Neural progenitor cell (in vitro differentiated cells): Measurements from ENCODE around the gene PTGER1. TPM values are rescaled to one million over a fixed set of nuclear protein-coding genes. Genes with fewer than 3 reads are reported as not detected.

Source experiments
- DNase-seq: peaks from one replicate; pipeline ENCODE4 v3.0.0-alpha.2; 2016; ENCODE audit warnings: low spot score
- H2AFZ ChIP-seq: fragments of 200-600 bp; sonication (generic); replicated peaks from 2 replicates; pipeline ENCODE4 v1.6.1; 2016; ENCODE audit warnings: antibody characterized with exemption
- H3F3A ChIP-seq: fragments of 200-600 bp; sonication (generic); 2 replicates; pipeline ENCODE4 v1.6.1; 2016; ENCODE audit warnings: antibody characterized with exemption, low read depth
- H3K27ac ChIP-seq: fragments of 200-600 bp; sonication (generic); 2 replicates; pipeline ENCODE4 v1.5.1; 2016; ENCODE audit warnings: mild to moderate bottlenecking
- H3K27me3 ChIP-seq: fragments of 200-600 bp; sonication (generic); 2 replicates; pipeline ENCODE4 v1.6.1; 2016; ENCODE audit warnings: mild to moderate bottlenecking, moderate library complexity
- H3K36me3 ChIP-seq: fragments of 200-600 bp; sonication (generic); 2 replicates; pipeline ENCODE4 v1.5.1; 2016
- H3K4me1 ChIP-seq: fragments of 200-600 bp; sonication (generic); 2 replicates; pipeline ENCODE4 v1.6.1; 2016; ENCODE audit warnings: mixed run types
- H3K4me2 ChIP-seq: fragments of 200-600 bp; sonication (generic); 2 replicates; pipeline ENCODE4 v1.6.1; 2016
- H3K4me3 ChIP-seq: fragments of 200-600 bp; sonication (generic); 2 replicates; pipeline ENCODE4 v1.5.1; 2016
- H3K79me2 ChIP-seq: fragments of 200-600 bp; sonication (generic); 2 replicates; pipeline ENCODE4 v1.6.1; 2016; ENCODE audit warnings: low read depth
- H3K9ac ChIP-seq: fragments of 200-600 bp; sonication (generic); 2 replicates; pipeline ENCODE4 v1.6.1; 2016
- H3K9me3 ChIP-seq: fragments of 200-600 bp; sonication (generic); 2 replicates; pipeline ENCODE4 v1.5.1; 2016; ENCODE audit warnings: low read depth
- H4K20me1 ChIP-seq: fragments of 200-600 bp; sonication (generic); 2 replicates; pipeline ENCODE4 v1.6.1; 2016; ENCODE audit warnings: low read depth
- H3K27ac Mint-ChIP-seq: 3 replicates; pipeline ENCODE4 v1.8.0; 2021; ENCODE audit warnings: mixed read lengths
- H3K27me3 Mint-ChIP-seq: 2 replicates; pipeline ENCODE4 v1.8.0; 2022; ENCODE audit warnings: low read depth, mild to moderate bottlenecking, inconsistent platforms, moderate library complexity, mixed read lengths; ENCODE audit not compliant: insufficient read depth
- H3K36me3 Mint-ChIP-seq: 3 replicates; pipeline ENCODE4 v1.8.0; 2021; ENCODE audit warnings: mixed read lengths
- H3K4me1 Mint-ChIP-seq: 3 replicates; pipeline ENCODE4 v1.8.0; 2021; ENCODE audit warnings: mixed read lengths
- H3K4me3 Mint-ChIP-seq: 3 replicates; pipeline ENCODE4 v1.8.0; 2021; ENCODE audit warnings: mild to moderate bottlenecking, moderate library complexity, mixed read lengths
- H3K9me3 Mint-ChIP-seq: 3 replicates; pipeline ENCODE4 v1.8.0; 2020; ENCODE audit warnings: mixed read lengths
- EZH2 ChIP-seq: fragments of 200-600 bp; sonication (generic); IDR thresholded peaks from 2 replicates; pipeline ENCODE4 v1.6.1; 2017; ENCODE audit warnings: antibody characterized with exemption, mild to moderate bottlenecking, moderate library complexity
- EZH2phosphoT487 ChIP-seq: fragments of 200-600 bp; sonication (generic); IDR thresholded peaks from 2 replicates; pipeline ENCODE4 v1.6.1; 2017; ENCODE audit warnings: antibody characterized with exemption
- total RNA-seq: library from RNA; depleted of rRNA; stranded (reverse); fragments of >200 nt; gene quantifications from 2 replicates; pipeline ENCODE4 v1.2.3, GENCODE V29; 2015; ENCODE audit warnings: low replicate concordance
- TF ChIP-seq, protein P1 (sequence below): fragments of 200-600 bp; sonication (generic); IDR thresholded peaks from 2 replicates; pipeline ENCODE4 v1.5.1; 2017; ENCODE audit warnings: antibody characterized with exemption, mild to moderate bottlenecking

Gene PTGER1
- total RNA-seq, 1 donor from 2014 or later, result not detected

DNA sequence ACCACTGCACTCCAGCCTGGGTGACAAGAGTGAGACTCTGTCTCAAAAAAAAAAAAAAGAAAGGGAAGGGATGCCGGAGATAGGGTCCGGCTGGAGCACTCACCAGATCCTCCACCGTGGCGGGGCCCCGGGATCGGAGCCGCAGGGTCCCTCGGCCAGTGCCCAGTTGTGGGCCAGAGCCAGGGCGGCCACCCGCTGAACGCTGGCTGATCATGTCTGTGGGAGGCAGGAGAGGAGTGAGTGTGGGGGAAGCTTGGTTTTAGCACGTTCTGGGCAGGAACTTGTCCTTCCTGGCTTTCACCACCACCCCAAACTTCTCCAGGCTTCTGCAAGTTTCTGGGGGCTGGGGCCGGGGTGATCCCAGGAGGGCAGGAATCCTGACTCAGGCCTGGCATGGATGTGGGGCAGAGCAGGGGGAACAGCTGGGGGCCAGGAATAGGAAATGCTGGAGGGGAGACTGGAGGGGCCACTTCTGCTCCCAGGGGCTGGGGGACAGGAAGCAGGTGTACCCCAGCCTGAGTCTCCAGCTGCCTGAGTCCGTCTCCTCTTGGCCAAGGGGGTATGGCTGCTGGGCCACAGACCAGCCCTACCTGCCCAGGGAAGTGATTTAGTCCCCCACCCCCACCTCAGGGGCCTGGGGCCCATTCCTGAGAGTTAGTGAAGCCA lies 4.3 kb upstream of the PTGER1 start:
- Histone ChIP-seq H3K4me3 (no peak overlapping the region), H3K9me3 (no peaks in the 10 kb centered on the region), H3K36me3 (no peaks in the 10 kb centered on the region), H3K9ac (no peak overlapping the region), H3K4me2 (no peak overlapping the region), H3K27ac (no peak overlapping the region), H2AFZ (no peak overlapping the region), H3K27me3 (no peaks in the 10 kb centered on the region), H3K79me2 (no peaks in the 10 kb centered on the region), H3F3A (peaks cover 9% of the 10 kb centered on the region), H4K20me1 (peaks cover 24% of the 10 kb centered on the region), H3K4me1 (peaks cover 17% of the 10 kb centered on the region)
- H3K4me3 Mint-ChIP-seq, result no peak overlapping the region
- no peak overlapping the region for H3K27ac Mint-ChIP-seq
- peaks cover 14% of the 10 kb centered on the region for H3K4me1 Mint-ChIP-seq
- no peak for DNase-seq
- TF ChIP-seq, protein P1, sequence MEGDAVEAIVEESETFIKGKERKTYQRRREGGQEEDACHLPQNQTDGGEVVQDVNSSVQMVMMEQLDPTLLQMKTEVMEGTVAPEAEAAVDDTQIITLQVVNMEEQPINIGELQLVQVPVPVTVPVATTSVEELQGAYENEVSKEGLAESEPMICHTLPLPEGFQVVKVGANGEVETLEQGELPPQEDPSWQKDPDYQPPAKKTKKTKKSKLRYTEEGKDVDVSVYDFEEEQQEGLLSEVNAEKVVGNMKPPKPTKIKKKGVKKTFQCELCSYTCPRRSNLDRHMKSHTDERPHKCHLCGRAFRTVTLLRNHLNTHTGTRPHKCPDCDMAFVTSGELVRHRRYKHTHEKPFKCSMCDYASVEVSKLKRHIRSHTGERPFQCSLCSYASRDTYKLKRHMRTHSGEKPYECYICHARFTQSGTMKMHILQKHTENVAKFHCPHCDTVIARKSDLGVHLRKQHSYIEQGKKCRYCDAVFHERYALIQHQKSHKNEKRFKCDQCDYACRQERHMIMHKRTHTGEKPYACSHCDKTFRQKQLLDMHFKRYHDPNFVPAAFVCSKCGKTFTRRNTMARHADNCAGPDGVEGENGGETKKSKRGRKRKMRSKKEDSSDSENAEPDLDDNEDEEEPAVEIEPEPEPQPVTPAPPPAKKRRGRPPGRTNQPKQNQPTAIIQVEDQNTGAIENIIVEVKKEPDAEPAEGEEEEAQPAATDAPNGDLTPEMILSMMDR, result no peak
- TF ChIP-seq EZH2phosphoT487 (no peak), EZH2 (no peak)
- H3K36me3 Mint-ChIP-seq, result peaks cover 8% of the 10 kb centered on the region
- H3K9me3 Mint-ChIP-seq, result no peaks in the 10 kb centered on the region
- H3K27me3 Mint-ChIP-seq, result peaks cover 9% of the 10 kb centered on the region

DNA sequence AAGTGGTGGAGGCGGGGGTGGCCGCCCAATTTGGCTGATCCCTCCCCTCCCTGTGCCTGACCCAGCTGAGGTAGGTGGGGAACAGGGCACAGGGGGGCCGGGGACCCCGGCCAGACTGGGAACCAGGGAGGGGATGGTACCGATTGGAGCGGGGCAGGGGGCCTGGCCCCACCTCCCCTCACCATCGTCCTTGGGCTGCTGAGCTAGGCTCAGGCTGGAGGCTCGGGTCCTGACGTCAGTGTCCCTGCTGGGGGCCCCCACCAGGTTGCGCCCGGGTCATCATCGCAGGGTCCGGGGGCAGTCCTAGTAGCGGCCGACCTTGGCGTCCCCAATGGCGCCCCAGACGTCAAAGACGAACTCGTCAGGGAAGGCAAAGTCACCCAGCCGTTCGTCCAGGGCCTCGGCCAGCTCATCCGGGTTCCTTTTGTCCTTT lies 3.0 kb upstream of the PTGER1 start:
- no peak for DNase-seq
- Histone ChIP-seq H3K4me2 (no peak overlapping the region), H3K4me1 (peaks cover 17% of the 10 kb centered on the region), H3K27ac (no peak overlapping the region), H3K36me3 (no peaks in the 10 kb centered on the region), H3F3A (peaks cover 9% of the 10 kb centered on the region), H3K27me3 (no peaks in the 10 kb centered on the region), H2AFZ (no peak overlapping the region), H4K20me1 (peaks cover 24% of the 10 kb centered on the region), H3K9ac (no peak overlapping the region), H3K4me3 (no peak overlapping the region), H3K79me2 (no peaks in the 10 kb centered on the region), H3K9me3 (no peaks in the 10 kb centered on the region)
- H3K4me1 Mint-ChIP-seq, result peaks cover 15% of the 10 kb centered on the region
- H3K27ac Mint-ChIP-seq, result no peak overlapping the region
- H3K4me3 Mint-ChIP-seq, result no peak overlapping the region
- peaks cover 6% of the 10 kb centered on the region for H3K36me3 Mint-ChIP-seq
- no peaks in the 10 kb centered on the region for H3K9me3 Mint-ChIP-seq
- TF ChIP-seq, protein P1, result no peak
- TF ChIP-seq EZH2 (no peak), EZH2phosphoT487 (no peak)
- H3K27me3 Mint-ChIP-seq, result peaks cover 11% of the 10 kb centered on the region

DNA sequence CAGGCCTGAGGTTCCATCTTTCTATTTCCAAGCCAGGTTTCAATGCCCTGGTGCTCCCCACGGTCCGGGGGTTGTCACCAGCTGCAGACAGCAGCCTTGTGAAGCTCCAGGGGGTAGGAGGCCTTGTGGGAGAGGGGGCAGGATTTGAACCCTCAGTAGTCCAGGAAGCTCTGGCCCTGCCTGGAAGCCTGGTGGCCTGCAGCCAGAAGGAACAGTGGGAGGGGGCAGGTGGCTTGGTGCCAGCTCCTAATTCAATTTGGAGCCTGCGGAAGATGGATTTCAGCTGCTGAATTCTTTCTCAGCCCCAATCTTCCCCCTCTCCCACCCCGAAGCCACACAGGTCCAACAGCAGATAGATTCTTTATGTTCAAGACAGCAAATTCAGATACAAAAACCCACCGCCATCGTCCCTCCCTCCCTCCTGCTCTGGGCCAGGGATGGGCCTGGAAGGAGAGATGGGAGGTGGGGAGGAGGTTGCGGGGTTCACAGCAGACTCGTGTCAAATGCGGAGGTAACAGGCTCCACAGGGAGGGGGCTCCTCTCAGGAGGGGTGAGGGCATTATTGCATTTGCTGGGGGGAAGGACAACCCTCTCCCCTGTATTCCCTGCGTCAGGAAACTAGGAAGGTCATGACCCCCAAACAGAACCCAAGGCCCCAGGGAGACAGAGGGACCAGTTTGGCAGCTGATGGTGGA lies 2.4 kb upstream of the PTGER1 start:
- DNase-seq, result no peak
- H3K9me3 ChIP-seq, result no peaks in the 10 kb centered on the region

More for the DNA sequence above, 2.4 kb upstream of the PTGER1 start:
- no peaks in the 10 kb centered on the region for H3K79me2 ChIP-seq
- peaks cover 2% of the 10 kb centered on the region for H3K27me3 ChIP-seq
- peaks cover 10% of the 10 kb centered on the region for H3F3A ChIP-seq
- no peak overlapping the region for H2AFZ ChIP-seq
- peaks cover 21% of the 10 kb centered on the region for H3K4me1 ChIP-seq
- H3K27me3 Mint-ChIP-seq, result peaks cover 13% of the 10 kb centered on the region
- H3K36me3 ChIP-seq, result no peaks in the 10 kb centered on the region
- H3K27ac Mint-ChIP-seq, result no peak overlapping the region
- TF ChIP-seq EZH2phosphoT487 (no peak), EZH2 (no peak)
- TF ChIP-seq, protein P1, result no peak
- H3K4me3 ChIP-seq, result no peak overlapping the region
- no peak overlapping the region for H3K9ac ChIP-seq
- no peak overlapping the region for H3K4me2 ChIP-seq
- H3K4me1 Mint-ChIP-seq, result peaks cover 19% of the 10 kb centered on the region
- peaks cover 6% of the 10 kb centered on the region for H3K36me3 Mint-ChIP-seq
- no peaks in the 10 kb centered on the region for H3K9me3 Mint-ChIP-seq
- H4K20me1 ChIP-seq, result peaks cover 24% of the 10 kb centered on the region
- H3K4me3 Mint-ChIP-seq, result peak overlapping the region; percentile 48
- no peak overlapping the region for H3K27ac ChIP-seq
